Progenitor cell of endocrine pancreas (in vitro differentiated cells): Measurements from ENCODE around the gene UBE2E3. TPM values are rescaled to one million over a fixed set of nuclear protein-coding genes. Genes with fewer than 3 reads are reported as not detected.
A peak's percentile ranks its signal among the peaks of the same experiment; 100 is the strongest.

Source experiments
- DNase-seq: peaks from one replicate; pipeline ENCODE4 v3.0.0; 2021; ENCODE audit warnings: low spot score; ENCODE audit not compliant: unreplicated experiment
- H3K27ac Mint-ChIP-seq: 2 replicates; pipeline ENCODE4 v1.8.0; 2021; ENCODE audit warnings: mild to moderate bottlenecking, moderate library complexity, mixed read lengths
- H3K27me3 Mint-ChIP-seq: 2 replicates; pipeline ENCODE4 v1.8.0; 2021; ENCODE audit warnings: mixed read lengths
- H3K36me3 Mint-ChIP-seq: 2 replicates; pipeline ENCODE4 v1.8.0; 2022; ENCODE audit warnings: mixed read lengths; ENCODE audit not compliant: insufficient read depth
- H3K4me1 Mint-ChIP-seq: 2 replicates; pipeline ENCODE4 v1.8.0; 2021; ENCODE audit warnings: low read depth, mixed read lengths
- H3K4me3 Mint-ChIP-seq: 2 replicates; pipeline ENCODE4 v1.8.0; 2021; ENCODE audit warnings: low read depth, mild to moderate bottlenecking, moderate library complexity, mixed read lengths
- H3K9me3 Mint-ChIP-seq: 2 replicates; pipeline ENCODE4 v1.8.0; 2021; ENCODE audit warnings: low read depth, mixed read lengths
- CTCF ChIP-seq: fragments of 200-600 bp; sonication (generic); IDR thresholded peaks from one replicate; pipeline ENCODE4 v1.5.0; 2021; ENCODE audit warnings: antibody characterized with exemption, mild to moderate bottlenecking; ENCODE audit not compliant: unreplicated experiment
- total RNA-seq: library from RNA; stranded (reverse); gene quantifications from 2 replicates; pipeline ENCODE4 v1.2.1, GENCODE V29; 2021

UBE2E3 gene
- total RNA-seq, 1 donor from 2014 or later: 146 TPM

- DNase-seq: no peak
- no peaks in the 10 kb centered on the region for H3K36me3 Mint-ChIP-seq
- H3K4me1 Mint-ChIP-seq: peaks cover 21% of the 10 kb centered on the region
- H3K27ac Mint-ChIP-seq: peak overlapping the region; percentile 67
- H3K4me3 Mint-ChIP-seq: no peak overlapping the region
- TF ChIP-seq CTCF: no peak
- H3K9me3 Mint-ChIP-seq: no peaks in the 10 kb centered on the region
- H3K27me3 Mint-ChIP-seq: no peaks in the 10 kb centered on the region
Observed at GRCh38 chr2:181022652-181023051, 42.2 kb downstream of the UBE2E3 start.

GRCh38 chr2:181025004-181025403 is 44.6 kb downstream of the UBE2E3 start:
- DNase-seq: no peak
- TF ChIP-seq CTCF: no peak
- Mint-ChIP-seq H3K4me3 (no peak overlapping the region), H3K27me3 (no peaks in the 10 kb centered on the region), H3K27ac (no peak overlapping the region), H3K36me3 (no peaks in the 10 kb centered on the region), H3K9me3 (no peaks in the 10 kb centered on the region), H3K4me1 (peaks cover 19% of the 10 kb centered on the region)

GRCh38 chr2:181036445-181036844 is 56.0 kb downstream of the UBE2E3 start:
- Mint-ChIP-seq H3K4me3 (no peak overlapping the region), H3K9me3 (peaks cover 9% of the 10 kb centered on the region)

GRCh38 chr2:181036848-181037603 is 56.6 kb downstream of the UBE2E3 start:
- no peaks in the 10 kb centered on the region for H3K4me1 Mint-ChIP-seq
- no peak for DNase-seq
- H3K27me3 Mint-ChIP-seq: no peaks in the 10 kb centered on the region
- H3K9me3 Mint-ChIP-seq: peaks cover 6% of the 10 kb centered on the region
- H3K36me3 Mint-ChIP-seq: peaks cover 6% of the 10 kb centered on the region
- no peak for TF ChIP-seq CTCF
- H3K4me3 Mint-ChIP-seq: no peak overlapping the region
- H3K27ac Mint-ChIP-seq: no peak overlapping the region

More at GRCh38 chr2:181036445-181036844, 56.0 kb downstream of the UBE2E3 start:
- TF ChIP-seq CTCF: no peak
- H3K27me3 Mint-ChIP-seq: no peaks in the 10 kb centered on the region
- no peak for DNase-seq
- H3K36me3 Mint-ChIP-seq: peaks cover 6% of the 10 kb centered on the region
- no peak overlapping the region for H3K27ac Mint-ChIP-seq
- peaks cover 2% of the 10 kb centered on the region for H3K4me1 Mint-ChIP-seq

- TF ChIP-seq CTCF: no peak
- H3K9me3 Mint-ChIP-seq: peaks cover 2% of the 10 kb centered on the region
- no peak overlapping the region for H3K4me3 Mint-ChIP-seq
Observed at GRCh38 chr2:181037922-181038321, 57.5 kb downstream of the UBE2E3 start.

More at GRCh38 chr2:181037922-181038321, 57.5 kb downstream of the UBE2E3 start:
- no peaks in the 10 kb centered on the region for H3K27me3 Mint-ChIP-seq
- H3K27ac Mint-ChIP-seq: no peak overlapping the region
- no peak for DNase-seq
- H3K36me3 Mint-ChIP-seq: peaks cover 2% of the 10 kb centered on the region
- no peaks in the 10 kb centered on the region for H3K4me1 Mint-ChIP-seq
